B cell (primary cell): ENCODE measurements around the gene XRCC3. TPM values are rescaled to one million over a fixed set of nuclear protein-coding genes. Genes with fewer than 3 reads are reported as not detected.
A peak's percentile ranks its signal among the peaks of the same experiment; 100 is the strongest.

Source experiments
- ATAC-seq: fragments of 200-7000 bp; cut with Tn5 transposase; one replicate; pipeline ENCODE4 v1.10.0; 2021; ENCODE audit warnings: low read depth, mild to moderate bottlenecking, moderate number of reproducible peaks, moderate library complexity
- CTCF ChIA-PET: fragments of 350-600 bp; sonication (Branson Sonifier 250); formaldehyde crosslinking; loops from one replicate; lab custom pipeline; 2021; ENCODE audit warnings: antibody characterized with exemption, inconsistent platforms; lab: Charles Lee
- POLR2A ChIA-PET: fragments of 350-600 bp; sonication (Branson Sonifier 250); formaldehyde crosslinking; loops from one replicate; lab custom pipeline; 2021; ENCODE audit warnings: antibody characterized with exemption; lab: Charles Lee
- DNase-seq: peaks from one replicate; pipeline ENCODE4 v3.0.0; 2013
- H2AFZ ChIP-seq: 2 replicates; pipeline ENCODE4 v1.6.1; 2012; ENCODE audit warnings: mild to moderate bottlenecking, low read depth, low read length; ENCODE audit not compliant: insufficient read depth, poor library complexity, severe bottlenecking
- H3K27ac ChIP-seq, 2 donors: 1 replicate in 1 of 2; 2 replicates in 1 of 2; pipeline ENCODE4 v1.5.1; 2012 to 2013; ENCODE audit warnings: low read length in 2 of 2, mild to moderate bottlenecking in 2 of 2, moderate library complexity in 1 of 2
- H3K27me3 ChIP-seq, 4 experiments: fragments of 200-600 bp in 1 of 4; sonication (generic) in 1 of 4; replicated peaks in 1 of 4; 1 replicate in 2 of 4; 2 replicates in 2 of 4; pipeline versions ENCODE4 v1.6.1 to v1.7.0; 2013 to 2016; ENCODE audit warnings: low read length in 3 of 4, mild to moderate bottlenecking in 2 of 4, mixed read lengths in 1 of 4, moderate library complexity in 1 of 4; ENCODE audit not compliant: insufficient read depth in 4 of 4, control insufficient read depth in 3 of 4; ENCODE audit errors: control extremely low read depth in 1 of 4
- H3K36me3 ChIP-seq, 2 experiments: replicated peaks in 1 of 2; 1 replicate in 1 of 2; 2 replicates in 1 of 2; pipeline versions ENCODE4 v1.6.1 to v1.7.1; 2013; ENCODE audit warnings: low read length in 1 of 2; ENCODE audit not compliant: insufficient read depth in 2 of 2, control insufficient read depth in 1 of 2; ENCODE audit errors: control extremely low read depth in 1 of 2, extremely low read depth in 1 of 2
- H3K4me1 ChIP-seq, 2 donors: fragments of 200-600 bp in 1 of 2; sonication (generic) in 1 of 2; 1 replicate in 1 of 2; 2 replicates in 1 of 2; pipeline versions ENCODE4 v1.5.1 to v1.6.1; 2013 to 2017; ENCODE audit warnings: low read length in 2 of 2; ENCODE audit not compliant: control insufficient read depth in 2 of 2, insufficient read depth in 2 of 2
- H3K4me2 ChIP-seq: replicated peaks from 2 replicates; pipeline ENCODE3; 2012; ENCODE audit warnings: mild to moderate bottlenecking, low read depth, low read length; ENCODE audit not compliant: poor library complexity, severe bottlenecking
- H3K4me3 ChIP-seq, 5 experiments: fragments of 200-600 bp in 1 of 5; sonication (generic) in 1 of 5; 1 replicate in 3 of 5; 2 replicates in 2 of 5; pipeline versions ENCODE4 v1.5.1 to v1.7.0; 2011 to 2016; ENCODE audit warnings: low read length in 4 of 5, mild to moderate bottlenecking in 4 of 5, low read depth in 2 of 5, control low read depth in 1 of 5, moderate library complexity in 1 of 5; ENCODE audit not compliant: insufficient read depth in 1 of 5; ENCODE audit errors: control extremely low read depth in 1 of 5, extremely low read depth in 1 of 5
- H3K79me2 ChIP-seq: fragments of 200-600 bp; sonication (generic); one replicate; pipeline ENCODE4 v1.6.0; 2016; ENCODE audit warnings: low read length; ENCODE audit not compliant: control insufficient read depth, insufficient read depth
- H3K9ac ChIP-seq: fragments of 200-600 bp; sonication (generic); 2 replicates; pipeline ENCODE4 v1.6.1; 2017; ENCODE audit warnings: mild to moderate bottlenecking, low read length, moderate library complexity
- H3K9me3 ChIP-seq, 3 donors: one replicate each; pipeline versions ENCODE4 v1.6.1 to v1.7.1; 2013; ENCODE audit warnings: low read length in 2 of 3; ENCODE audit not compliant: control insufficient read depth in 2 of 3, insufficient read depth in 1 of 3; ENCODE audit errors: control extremely low read depth in 1 of 3
- H4K20me1 ChIP-seq: 2 replicates; pipeline ENCODE4 v1.6.0; 2012; ENCODE audit warnings: mild to moderate bottlenecking, low read length; ENCODE audit not compliant: insufficient read depth, control insufficient read depth, poor library complexity, severe bottlenecking
- H3K27ac Mint-ChIP-seq: one replicate; pipeline ENCODE4 v1.8.0; 2021; ENCODE audit warnings: mixed read lengths
- H3K27me3 Mint-ChIP-seq: one replicate; pipeline ENCODE4 v1.8.0; 2021; ENCODE audit warnings: mixed read lengths
- H3K4me1 Mint-ChIP-seq: one replicate; pipeline ENCODE4 v1.8.0; 2021; ENCODE audit warnings: mixed read lengths
- H3K4me3 Mint-ChIP-seq: one replicate; pipeline ENCODE4 v1.8.0; 2021; ENCODE audit warnings: mixed read lengths
- H3K9me3 Mint-ChIP-seq: one replicate; pipeline ENCODE4 v1.8.0; 2022; ENCODE audit warnings: mixed read lengths; ENCODE audit not compliant: insufficient read depth
- CTCF ChIP-seq: fragments of 200-600 bp; IDR thresholded peaks from one replicate; pipeline ENCODE4 v1.8.0; 2022; ENCODE audit warnings: antibody characterized with exemption, mild to moderate bottlenecking
- EZH2 ChIP-seq: IDR thresholded peaks from 2 replicates; pipeline ENCODE4 v1.6.1; 2012; ENCODE audit warnings: borderline replicate concordance, low read depth, mild to moderate bottlenecking, moderate library complexity, low read length; ENCODE audit not compliant: insufficient read depth, poor library complexity, severe bottlenecking
- WGBS: methylation state at CpG from one replicate; pipeline ENCODE4 v1.1.5; 2013; ENCODE audit warnings: missing lambda C conversion rate; ENCODE audit not compliant: insufficient coverage; 5-methylcytosine and 5-hydroxymethylcytosine counted together
- intact Hi-C: fragments of 100-400 bp; cut with micrococcal nuclease; formaldehyde crosslinking; loops from one replicate; pipeline ENCODE4 v1.10.0; 2022
- polyA plus RNA-seq: library from polyadenylated mRNA; depleted of rRNA; stranded (reverse); fragments of >200 nt; gene quantifications from 2 replicates; pipeline ENCODE4 v1.2.3, GENCODE V29; 2012
- total RNA-seq, 2 donors: library from RNA; stranded (reverse); fragments of 120-200 nt in 1 of 2; gene quantifications; 1 replicate in 1 of 2; 2 replicates in 1 of 2; pipeline versions ENCODE4 v1.2.3 to v1.2.4, GENCODE V29; 2013 to 2022

XRCC3 gene
- total and polyA plus RNA-seq, 2 donors (not counting 1 experiment from before 2014, with no cell fraction given), result 18.0 to 19.7 TPM

- Mint-ChIP-seq H3K27me3 (no peaks in the 10 kb centered on the region), H3K4me3 (no peak overlapping the region), H3K27ac (peak overlapping the region; percentile 50), H3K4me1 (peaks cover 66% of the 10 kb centered on the region), H3K9me3 (no peaks in the 10 kb centered on the region)
- Histone ChIP-seq H3K27me3 (no peaks in the 10 kb centered on the region), H3K4me1 (peaks cover 52 to 61% of the 10 kb centered on the region in 2 donors), H3K4me2 (peak overlapping the region; percentile 42), H3K27ac (peak overlapping the region in 1 of 2 donors; percentile 45), H4K20me1 (peaks cover 41% of the 10 kb centered on the region), H3K36me3 (peaks cover 0 to 36% of the 10 kb centered on the region in 2 experiments), H3K4me3 (no peak overlapping the region), H3K79me2 (peaks cover 7% of the 10 kb centered on the region), H3K9ac (no peak overlapping the region), H2AFZ (no peak overlapping the region), H3K9me3 (no peaks in the 10 kb centered on the region)
- DNase-seq (peak; percentile 15), ATAC-seq (no peak)
- intact Hi-C loops, result loop anchor here (5.0 kb wide), 1 partner anchor 68 kb away; the partner anchor contains the start of gene KLC1
- TF ChIP-seq CTCF (no peak), EZH2 (no peak)
- CTCF ChIA-PET, result interaction anchor here (0.7 to 1.3 kb wide), 2 partner anchors 9 to 1108 kb away, joined by 3 read pairs; no protein-coding TSS in a partner anchor
- POLR2A ChIA-PET, result no interaction called here
- WGBS, result 73% methylated on average over 11 of the region's 14 CpGs
These were observed 19.8 kb downstream of the XRCC3 start for GRCh38 chr14:103695296-103696069.

- peaks cover 0 to 34% of the 10 kb centered on the region in 2 experiments for H3K36me3 ChIP-seq
- intact Hi-C loops, result loop anchor here (5.0 kb wide), 1 partner anchor 67 kb away; the partner anchor contains the start of gene KLC1
These were observed 20.7 kb downstream of the XRCC3 start for GRCh38 chr14:103694572-103695026.

More at GRCh38 chr14:103694572-103695026, 20.7 kb downstream of the XRCC3 start:
- TF ChIP-seq EZH2, result no peak
- TF ChIP-seq CTCF, result no peak
- peaks cover 5% of the 10 kb centered on the region for H3K79me2 ChIP-seq
- peaks cover 53 to 64% of the 10 kb centered on the region in 2 donors for H3K4me1 ChIP-seq
- peaks cover 67% of the 10 kb centered on the region for H3K4me1 Mint-ChIP-seq
- no peaks in the 10 kb centered on the region for H3K27me3 Mint-ChIP-seq
- H3K27ac Mint-ChIP-seq, result peak overlapping the region; percentile 10
- H3K27ac ChIP-seq, result no peak overlapping the region
- H3K4me3 ChIP-seq, result no peak overlapping the region
- no peaks in the 10 kb centered on the region for H3K27me3 ChIP-seq
- CTCF ChIA-PET, result interaction anchor here (0.7 to 1.2 kb wide), 2 partner anchors 14 to 1107 kb away, joined by 3 read pairs; no protein-coding TSS in a partner anchor
- ATAC-seq (no peak), DNase-seq (peak; percentile 17)
- no peak overlapping the region for H3K4me3 Mint-ChIP-seq
- WGBS, result 98% methylated on average over 16 of the region's 20 CpGs
- H2AFZ ChIP-seq, result no peak overlapping the region
- peaks cover 36% of the 10 kb centered on the region for H4K20me1 ChIP-seq
- POLR2A ChIA-PET, result no interaction called here
- no peak overlapping the region for H3K9ac ChIP-seq
- no peak overlapping the region for H3K4me2 ChIP-seq
- H3K9me3 ChIP-seq, result no peaks in the 10 kb centered on the region
- H3K9me3 Mint-ChIP-seq, result no peaks in the 10 kb centered on the region
